ENCODE data around the gene CTDSPL. TPM values are rescaled to one million over a fixed set of nuclear protein-coding genes. Genes with fewer than 3 reads are reported as not detected.

CTDSPL gene
- total and polyA plus RNA-seq, 2 experiments from 2014 or later = 29.2 to 33.7 TPM

- H3K4me2 ChIP-seq = no peak overlapping the region
- H3K36me3 ChIP-seq (replicated peaks; ENCODE audit: insufficient read depth, low read depth) = no peaks in the 10 kb centered on the region
- no peaks in the 10 kb centered on the region for H3K9me3 ChIP-seq (ENCODE audit: low read depth)
- no peak for DNase-seq (ENCODE audit: low spot score)
- no peak overlapping the region for H2AFZ ChIP-seq
- no peak for TF ChIP-seq CTCF (IDR thresholded peaks at IDR 0.05; ENCODE audit: poor library complexity)
- no peak for TF ChIP-seq EZH2phosphoT487 (IDR thresholded peaks at IDR 0.05; ENCODE audit: low read depth, severe bottlenecking, unreplicated experiment)
- TF ChIP-seq EZH2 (IDR thresholded peaks at IDR 0.05; ENCODE audit: borderline replicate concordance) = no peak
- H3K4me1 ChIP-seq (ENCODE audit: insufficient read depth) = peaks cover 17% of the 10 kb centered on the region
- H3K79me2 ChIP-seq = peaks cover 4% of the 10 kb centered on the region
- WGBS (ENCODE audit: low lambda C conversion rate, missing lambda C conversion rate) = 65% methylated on average over 5 of the region's 5 CpGs
- H3K9me2 ChIP-seq (replicated peaks; ENCODE audit: insufficient read depth) = no peaks in the 10 kb centered on the region
- no peak overlapping the region for H3K27ac ChIP-seq
- no peak overlapping the region for H3K4me3 ChIP-seq
- no peaks in the 10 kb centered on the region for H4K20me1 ChIP-seq (ENCODE audit: insufficient read depth, poor library complexity, severe bottlenecking)
- no peaks in the 10 kb centered on the region for H3K27me3 ChIP-seq
These were observed 92.2 kb downstream of the CTDSPL start for GRCh38 chr3:37953707-37954394.

- H3K79me2 ChIP-seq = peaks cover 4% of the 10 kb centered on the region
- DNase-seq (ENCODE audit: low spot score) = no peak
- no peaks in the 10 kb centered on the region for H3K36me3 ChIP-seq (replicated peaks; ENCODE audit: insufficient read depth, low read depth)
- no peaks in the 10 kb centered on the region for H3K9me3 ChIP-seq (ENCODE audit: low read depth)
- H3K4me3 ChIP-seq = no peak overlapping the region
- H3K27ac ChIP-seq = no peak overlapping the region
- H3K27me3 ChIP-seq = no peaks in the 10 kb centered on the region
- no peak overlapping the region for H3K4me2 ChIP-seq
- 94% methylated on average over 5 of the region's 6 CpGs for WGBS (ENCODE audit: low lambda C conversion rate, missing lambda C conversion rate)
- peaks cover 16% of the 10 kb centered on the region for H3K4me1 ChIP-seq (ENCODE audit: insufficient read depth)
- TF ChIP-seq EZH2phosphoT487 (IDR thresholded peaks at IDR 0.05; ENCODE audit: low read depth, severe bottlenecking, unreplicated experiment) = no peak
- TF ChIP-seq CTCF (IDR thresholded peaks at IDR 0.05; ENCODE audit: poor library complexity) = no peak
- TF ChIP-seq EZH2 (IDR thresholded peaks at IDR 0.05; ENCODE audit: borderline replicate concordance) = no peak
- no peaks in the 10 kb centered on the region for H4K20me1 ChIP-seq (ENCODE audit: insufficient read depth, poor library complexity, severe bottlenecking)
- H2AFZ ChIP-seq = no peak overlapping the region
- no peaks in the 10 kb centered on the region for H3K9me2 ChIP-seq (replicated peaks; ENCODE audit: insufficient read depth)
These were observed 93.2 kb downstream of the CTDSPL start for GRCh38 chr3:37954881-37955280.

GRCh38 chr3:37955918-37956707 lies 94.4 kb downstream of the CTDSPL start:
- no peaks in the 10 kb centered on the region for H3K27me3 ChIP-seq
- WGBS (ENCODE audit: low lambda C conversion rate, missing lambda C conversion rate) = 90% methylated on average over 3 of the region's 3 CpGs
- H3K9me3 ChIP-seq (ENCODE audit: low read depth) = no peaks in the 10 kb centered on the region
- H3K79me2 ChIP-seq = no peaks in the 10 kb centered on the region
- no peak overlapping the region for H3K4me2 ChIP-seq
- peak overlapping the region; percentile 44 for H3K27ac ChIP-seq
- no peak for TF ChIP-seq CTCF (IDR thresholded peaks at IDR 0.05; ENCODE audit: poor library complexity)
- TF ChIP-seq EZH2phosphoT487 (IDR thresholded peaks at IDR 0.05; ENCODE audit: low read depth, severe bottlenecking, unreplicated experiment) = no peak
- TF ChIP-seq EZH2 (IDR thresholded peaks at IDR 0.05; ENCODE audit: borderline replicate concordance) = no peak
- H3K36me3 ChIP-seq (replicated peaks; ENCODE audit: insufficient read depth, low read depth) = no peaks in the 10 kb centered on the region
- peaks cover 12% of the 10 kb centered on the region for H3K4me1 ChIP-seq (ENCODE audit: insufficient read depth)
- H4K20me1 ChIP-seq (ENCODE audit: insufficient read depth, poor library complexity, severe bottlenecking) = no peaks in the 10 kb centered on the region
- H2AFZ ChIP-seq = no peak overlapping the region
- DNase-seq (ENCODE audit: low spot score) = no peak
- no peaks in the 10 kb centered on the region for H3K9me2 ChIP-seq (replicated peaks; ENCODE audit: insufficient read depth)
- H3K4me3 ChIP-seq = no peak overlapping the region
